Activated CD4-positive, CD25-positive, alpha-beta regulatory T cell treated with anti-CD3 and anti-CD28 coated beads, Interleukin-2, amount 50 U/mL, for 24 hours (primary cell): Measurements from ENCODE around the gene HRAS.
"Not testable (repeated sequence)": the region's sequence is repeated elsewhere in the genome, so short reads cannot be mapped to it uniquely, and the experiment has no call there.

ENCODE experiments used
- ATAC-seq, 2 donors: fragments of 150-1000 bp; cut with Tn5 transposase; one replicate each; pipeline ENCODE4 v1.10.0; 2021; ENCODE audit warnings: mild to moderate bottlenecking in 1 of 2, moderate library complexity in 1 of 2

HRAS gene

DNA sequence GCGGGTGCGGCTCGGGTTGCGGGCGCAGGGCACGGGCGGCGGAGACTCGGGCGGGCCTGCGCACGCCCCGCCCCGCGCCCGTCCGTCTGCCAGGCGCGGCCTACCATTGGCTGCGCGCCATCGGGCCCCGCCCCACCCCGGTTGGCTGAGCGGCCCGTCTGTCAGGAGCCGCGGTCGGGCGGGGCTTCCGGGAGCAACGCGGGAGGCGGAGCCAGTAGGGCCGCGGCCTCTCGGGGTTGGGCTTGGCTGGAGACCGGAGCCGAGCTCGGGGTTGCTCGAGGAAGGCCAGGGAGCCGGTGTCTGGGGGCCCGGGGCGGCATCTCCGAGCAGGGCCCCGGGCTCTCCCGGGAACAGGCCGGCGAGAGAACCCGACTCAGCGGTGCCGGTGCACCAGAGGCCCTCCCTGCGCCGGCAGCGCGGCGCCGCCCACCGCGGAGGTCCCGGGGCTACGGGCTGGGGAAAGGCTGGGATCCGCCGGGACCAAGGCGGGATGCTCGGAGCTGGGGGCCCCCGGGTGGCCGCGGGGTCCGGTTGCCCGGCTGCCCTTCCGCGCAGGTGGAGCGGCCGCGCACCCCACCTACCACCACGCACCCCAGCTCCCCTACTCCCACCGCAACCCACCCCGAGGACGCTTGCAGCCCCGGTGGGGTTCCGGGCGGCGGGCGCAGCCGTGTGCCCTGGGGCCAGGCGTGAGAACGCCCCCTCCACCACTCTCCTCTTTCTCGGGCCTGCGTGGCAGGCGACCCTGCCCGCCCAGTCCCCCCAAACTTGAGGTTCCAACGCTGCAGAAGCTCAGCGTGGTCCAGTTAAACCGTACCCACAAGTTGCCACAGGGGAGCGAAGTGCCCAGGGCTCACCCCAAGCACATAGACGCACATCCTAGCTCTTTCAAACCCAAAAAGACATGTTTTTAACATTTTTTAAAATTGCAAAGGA is at the start of gene HRAS:
Gene HRAS, minus strand, starts transcription at position 58 of the 936 bp plus-strand sequence.
- peak; percentile 88 to 89 for ATAC-seq

DNA sequence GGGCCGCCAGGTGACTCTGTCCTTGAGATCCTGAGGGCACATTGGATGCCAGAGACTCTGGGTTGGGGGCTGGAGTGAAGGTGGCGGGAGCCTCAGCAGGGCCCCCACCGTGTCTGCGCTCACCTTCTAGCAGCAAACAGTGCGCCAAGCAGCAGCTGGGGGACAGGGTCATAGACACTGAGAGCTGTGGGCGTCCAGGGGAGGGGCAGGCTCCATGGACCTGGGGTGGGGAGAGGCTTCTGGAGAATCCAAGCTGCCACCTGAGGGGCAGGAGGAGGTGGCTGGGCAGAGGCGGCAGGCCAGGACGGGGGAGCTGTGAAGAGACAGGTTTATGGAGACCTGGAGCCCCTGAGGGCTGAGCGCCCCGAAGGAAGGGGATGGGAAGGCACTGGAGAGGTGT is 48.9 kb upstream of the HRAS start:
- ATAC-seq = no peak

DNA sequence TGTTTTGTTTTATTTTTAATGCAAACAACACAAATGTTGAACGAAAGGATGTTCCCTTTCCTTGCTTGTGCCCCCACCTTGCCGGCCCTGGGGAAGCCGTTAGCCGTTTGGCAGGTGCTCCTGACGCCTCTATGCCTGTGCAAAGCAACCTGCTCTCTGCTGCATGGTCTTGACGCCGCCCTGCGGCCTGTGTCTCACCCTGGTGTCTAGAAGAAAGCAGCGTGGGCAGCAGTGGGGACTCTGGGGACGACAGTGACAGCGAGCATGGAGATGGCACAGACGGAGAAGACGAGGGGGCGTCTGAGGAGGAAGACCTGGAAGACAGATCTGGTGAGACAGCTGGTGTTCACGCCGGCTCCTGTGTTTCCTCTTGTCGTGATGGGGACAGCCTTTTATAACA is 46.4 kb upstream of the HRAS start:
- ATAC-seq = no peak

DNA sequence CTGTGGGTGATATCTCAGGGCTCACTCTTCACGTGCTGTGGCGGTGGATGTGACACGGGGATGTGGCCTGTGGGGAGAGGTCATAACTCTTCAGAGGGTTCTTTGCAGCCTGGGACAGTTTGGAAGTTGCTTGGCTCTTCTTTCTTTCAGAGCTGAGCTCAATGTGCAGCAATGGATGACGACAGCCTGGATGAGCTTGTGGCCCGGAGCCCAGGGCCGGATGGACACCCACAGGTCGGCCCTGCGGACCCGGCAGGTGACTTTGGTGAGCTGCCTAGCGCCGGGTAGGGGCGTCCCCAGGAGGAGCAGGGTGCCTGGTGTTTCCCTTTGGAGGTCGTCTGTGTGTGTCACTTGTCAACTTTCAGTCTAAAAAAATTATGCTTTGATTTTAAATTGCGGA is 46.0 kb upstream of the HRAS start:
- ATAC-seq = no peak

DNA sequence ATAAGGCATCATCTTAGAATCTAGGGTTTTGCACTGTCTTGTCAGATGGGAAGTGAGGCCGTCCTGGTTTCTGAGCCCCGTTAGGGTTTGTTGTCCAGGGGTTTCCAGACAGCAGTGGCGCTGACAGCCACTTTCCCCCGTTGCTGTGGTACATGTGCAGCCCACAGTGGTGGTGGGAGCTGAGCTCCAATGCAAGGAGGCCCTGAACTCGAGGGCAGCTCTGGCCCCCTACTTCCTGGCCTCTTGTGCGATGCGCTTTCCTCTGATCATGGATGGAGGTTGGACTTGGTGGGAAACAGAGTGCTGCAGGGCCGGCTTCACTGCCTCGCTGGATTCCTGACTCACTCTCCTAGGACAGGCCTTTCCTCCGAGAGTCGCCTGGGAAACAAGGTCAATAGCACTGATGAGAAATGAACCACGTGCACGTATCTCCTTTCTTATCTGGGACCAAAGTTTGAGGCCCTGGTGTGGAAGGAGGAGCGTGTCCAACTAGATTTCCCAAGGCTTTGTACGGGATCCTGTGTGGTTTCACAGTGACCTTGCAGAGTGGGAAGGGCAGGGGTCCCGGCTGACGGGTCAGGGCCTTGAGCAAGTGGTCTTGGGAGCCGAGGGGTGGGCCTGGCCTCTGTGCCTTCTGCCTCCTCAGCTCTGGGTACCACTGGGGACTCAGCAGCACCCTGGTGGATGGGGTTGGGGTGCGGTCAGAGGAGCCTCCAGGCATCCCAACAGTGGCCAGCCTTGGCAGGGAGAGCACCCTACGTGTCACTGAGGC is 44.6 kb upstream of the HRAS start:
- no peak for ATAC-seq

DNA sequence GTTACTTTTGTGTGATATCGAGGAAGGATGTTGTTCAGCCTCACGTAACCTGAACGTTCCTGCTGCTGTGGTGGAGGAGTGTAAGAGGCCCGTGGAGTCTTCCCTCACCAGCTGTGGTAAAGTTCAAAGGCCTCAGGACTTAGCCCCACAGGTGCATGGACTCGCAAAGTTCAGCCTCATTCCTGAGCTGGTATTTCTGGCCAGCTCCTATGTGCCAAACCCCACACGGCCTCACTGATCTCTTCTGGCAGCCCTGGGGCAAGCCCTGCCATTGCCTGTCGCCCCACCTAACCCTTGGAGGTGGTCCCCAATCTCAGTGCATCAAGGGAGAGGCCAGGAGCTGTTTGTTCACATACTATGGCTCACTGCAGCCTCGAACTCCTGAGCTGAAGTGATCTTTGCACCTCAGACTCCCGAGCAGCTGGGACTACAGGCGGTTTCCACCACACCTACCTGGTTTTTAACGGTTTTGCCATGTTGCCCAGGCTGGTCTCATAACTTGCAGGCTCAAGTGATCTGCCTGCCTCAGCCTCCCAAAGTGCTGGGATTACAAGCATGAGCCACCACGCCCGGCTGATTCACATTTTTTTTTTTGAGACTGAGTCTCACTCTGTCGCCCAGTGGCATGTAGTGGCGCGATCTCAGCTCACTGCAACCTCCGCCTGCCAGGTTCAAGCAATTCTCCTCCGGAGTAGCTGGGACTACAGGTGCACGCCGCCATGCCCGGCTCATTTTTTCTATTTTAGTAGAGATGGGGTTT is 43.1 kb upstream of the HRAS start:
- ATAC-seq = no peak

DNA sequence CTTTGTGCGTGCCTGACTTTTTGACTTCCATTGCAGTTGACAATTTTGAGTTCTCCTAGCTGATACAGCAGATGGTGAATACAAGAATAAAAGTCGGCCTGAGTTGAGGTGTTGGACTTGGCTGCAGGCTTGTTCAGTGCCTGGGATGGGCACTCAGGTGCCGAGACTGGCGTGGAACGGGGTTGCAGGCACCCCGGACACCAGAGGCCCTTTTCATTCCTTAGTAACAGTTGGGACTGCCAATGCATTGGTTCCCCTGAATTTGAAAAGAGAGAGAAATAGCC is 42.2 kb upstream of the HRAS start:
- no peak for ATAC-seq

DNA sequence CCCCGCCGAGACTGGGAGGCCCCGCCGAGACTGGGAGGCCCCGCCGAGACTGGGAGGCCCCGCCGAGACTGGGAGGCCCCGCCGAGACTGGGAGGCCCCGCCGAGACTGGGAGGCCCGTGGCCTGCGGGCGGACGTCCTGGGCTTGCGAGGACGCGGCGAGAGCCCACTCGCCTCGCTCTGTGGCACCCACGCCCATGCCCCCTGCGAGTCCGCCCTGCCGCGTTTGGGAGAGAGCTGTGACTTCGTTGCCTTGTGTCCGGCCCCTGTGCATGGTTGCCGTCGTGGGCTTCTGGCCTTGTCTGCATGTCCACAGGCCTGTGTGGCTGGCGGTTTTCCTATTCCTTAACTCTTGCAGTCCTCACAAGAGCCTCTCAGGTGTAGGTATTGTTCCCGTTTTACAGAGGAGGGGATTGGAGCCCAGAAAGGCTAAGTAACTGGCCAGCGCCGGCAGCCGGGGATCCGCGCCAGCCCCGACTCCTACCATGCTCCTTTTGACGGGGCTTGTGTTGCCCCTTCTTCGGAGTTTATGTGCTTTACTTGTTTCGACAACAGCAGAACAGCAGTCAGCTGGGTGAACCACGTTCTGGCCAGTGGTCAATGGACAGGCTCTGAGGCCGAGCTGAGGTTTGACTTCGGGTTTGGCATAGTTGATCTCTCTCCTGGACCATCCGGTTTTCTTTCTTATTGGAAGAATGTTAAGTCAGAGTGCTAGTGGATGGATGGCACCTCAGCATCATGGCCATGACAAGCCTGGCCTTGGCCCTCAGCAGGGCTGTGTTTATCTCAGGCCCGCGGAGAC is 41.6 kb upstream of the HRAS start:
- ATAC-seq = no peak

DNA sequence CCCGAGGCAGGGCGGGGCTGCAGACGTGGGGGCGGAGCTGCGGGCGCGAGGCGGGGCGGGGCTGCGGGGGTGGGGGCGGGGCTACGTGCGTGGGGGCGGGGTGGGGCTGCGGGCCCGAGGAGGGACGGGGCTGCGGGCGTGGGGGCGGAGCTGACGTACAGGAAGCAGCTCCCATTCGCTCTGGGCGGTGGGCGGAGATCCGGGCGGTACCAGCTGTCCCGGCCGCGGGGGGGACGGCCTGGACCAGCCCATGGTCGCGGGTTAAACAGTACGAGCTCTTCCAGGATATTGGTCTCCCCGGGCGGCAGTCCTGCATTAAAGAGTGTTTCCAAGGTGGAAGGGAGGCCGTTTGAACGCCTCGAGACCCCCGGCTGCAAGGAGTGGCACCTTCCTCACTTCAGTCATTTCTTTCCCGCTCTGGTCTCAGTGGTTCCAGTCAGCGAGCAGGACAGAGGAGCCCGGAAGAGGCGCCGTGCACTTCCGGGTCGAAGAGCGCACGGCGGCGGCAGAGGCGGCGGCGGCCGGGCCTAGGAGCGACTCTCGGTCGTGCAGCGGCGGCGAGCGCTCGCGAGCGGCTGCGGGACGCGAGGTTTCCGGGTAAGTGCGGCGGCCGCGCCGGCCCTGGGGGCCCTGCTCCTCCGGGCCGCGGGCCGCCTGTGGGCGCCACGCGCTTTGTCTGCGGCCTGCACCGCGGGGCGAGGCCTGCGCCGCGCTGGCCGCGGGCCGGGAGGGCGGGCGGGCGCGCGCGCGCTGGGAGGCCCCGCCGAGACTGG is 40.8 kb upstream of the HRAS start, which contains the start of gene PHRF1:
Gene PHRF1, plus strand, starts transcription at position 475 of the 773 bp plus-strand sequence. CDS start 5,043 bp downstream, outside the sequence.
- peak; percentile 94 for ATAC-seq

DNA sequence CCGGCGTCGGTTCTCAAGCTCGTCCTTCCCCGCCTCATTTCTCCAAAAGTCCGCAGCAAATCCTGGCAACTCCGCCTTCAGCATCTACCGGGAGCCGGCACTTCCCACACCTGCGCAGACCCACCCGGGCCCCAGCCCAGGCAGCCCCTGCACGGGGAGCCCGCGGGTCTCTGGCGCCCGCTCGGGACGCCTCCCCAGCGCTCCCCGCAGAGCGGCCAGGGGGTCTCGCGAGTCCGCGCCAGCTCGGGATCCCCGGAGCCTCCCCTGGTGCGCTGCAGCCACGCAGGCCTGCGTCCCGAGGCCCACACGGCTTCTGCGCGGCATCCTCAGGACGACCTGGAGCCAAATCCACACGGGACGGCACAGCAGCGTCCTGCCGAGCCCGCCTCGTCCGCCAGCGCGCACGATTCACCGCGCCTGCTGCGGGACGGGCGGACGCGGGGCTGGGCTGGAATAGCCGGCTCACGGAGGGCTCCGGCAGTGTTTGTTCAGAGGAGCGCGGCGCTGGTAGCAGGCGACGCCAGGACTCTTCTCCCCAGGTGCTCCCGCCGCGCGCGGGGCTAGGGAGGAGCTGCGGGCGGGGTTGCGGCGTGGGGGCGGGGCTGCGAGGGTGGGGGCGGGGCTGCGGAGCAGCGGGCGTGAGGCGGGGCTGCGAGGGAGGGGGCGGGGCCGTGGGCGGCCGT is 40.1 kb upstream of the HRAS start:
- peak; percentile 33 to 42 for ATAC-seq

DNA sequence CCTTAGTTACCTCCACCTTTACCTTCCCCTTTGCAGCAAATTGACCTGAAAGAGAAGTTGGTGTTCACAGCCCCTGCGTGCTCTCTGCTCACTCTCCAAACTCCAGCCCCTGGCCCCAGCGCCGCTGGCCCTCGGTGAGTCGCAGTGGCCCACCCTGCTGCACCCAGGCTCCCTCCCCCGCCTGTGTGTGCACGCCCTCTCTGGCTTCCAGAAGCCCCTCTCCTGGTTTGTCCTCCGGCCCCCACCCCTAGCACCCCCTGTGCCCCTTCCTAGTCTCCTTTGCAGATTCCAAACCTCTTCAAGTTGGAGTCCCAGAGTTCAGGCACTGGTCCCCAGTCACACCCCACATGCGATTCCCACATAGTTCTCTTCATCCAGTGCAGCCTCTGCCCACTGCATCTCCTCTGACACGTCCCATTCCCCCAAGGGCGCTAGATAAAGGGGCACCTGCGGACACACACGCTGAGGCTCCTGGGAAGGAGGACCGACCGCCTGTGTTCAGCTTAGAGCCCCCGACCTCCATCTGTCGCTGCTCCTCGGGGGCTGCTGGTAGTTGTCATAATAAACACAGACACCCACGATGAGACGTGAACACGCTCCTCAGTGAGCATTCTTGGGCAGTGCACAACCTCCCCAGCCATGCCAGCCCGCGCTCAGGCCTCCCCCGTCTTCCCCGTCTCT is 39.4 kb upstream of the HRAS start:
- no peak for ATAC-seq

DNA sequence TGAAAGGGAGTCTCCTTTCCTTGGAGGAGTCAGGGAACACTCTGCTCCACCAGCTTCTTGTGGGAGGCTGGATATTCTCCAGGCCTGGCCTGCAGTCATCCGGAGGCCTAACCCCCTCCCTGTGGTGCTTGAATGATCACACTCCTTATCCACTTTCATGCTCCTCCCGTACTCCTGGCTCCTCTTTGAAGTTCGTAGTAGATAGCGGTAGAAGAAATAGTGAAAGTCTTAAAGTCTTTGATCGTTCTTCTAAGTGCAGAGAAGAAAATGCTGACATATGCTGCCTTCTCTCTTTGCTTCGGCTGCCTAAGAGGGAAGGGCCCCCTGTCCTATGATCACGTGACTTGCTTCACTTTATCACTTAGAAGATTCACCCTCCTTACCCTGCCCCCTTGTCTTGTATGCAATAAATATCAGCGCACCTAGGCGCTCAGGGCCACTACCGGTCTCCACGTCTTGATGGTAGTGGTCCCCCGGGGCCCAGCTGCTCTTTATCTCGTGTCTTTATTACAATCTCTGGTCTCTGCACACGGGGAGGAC is 38.7 kb upstream of the HRAS start:
- not testable (repeated sequence) for ATAC-seq

DNA sequence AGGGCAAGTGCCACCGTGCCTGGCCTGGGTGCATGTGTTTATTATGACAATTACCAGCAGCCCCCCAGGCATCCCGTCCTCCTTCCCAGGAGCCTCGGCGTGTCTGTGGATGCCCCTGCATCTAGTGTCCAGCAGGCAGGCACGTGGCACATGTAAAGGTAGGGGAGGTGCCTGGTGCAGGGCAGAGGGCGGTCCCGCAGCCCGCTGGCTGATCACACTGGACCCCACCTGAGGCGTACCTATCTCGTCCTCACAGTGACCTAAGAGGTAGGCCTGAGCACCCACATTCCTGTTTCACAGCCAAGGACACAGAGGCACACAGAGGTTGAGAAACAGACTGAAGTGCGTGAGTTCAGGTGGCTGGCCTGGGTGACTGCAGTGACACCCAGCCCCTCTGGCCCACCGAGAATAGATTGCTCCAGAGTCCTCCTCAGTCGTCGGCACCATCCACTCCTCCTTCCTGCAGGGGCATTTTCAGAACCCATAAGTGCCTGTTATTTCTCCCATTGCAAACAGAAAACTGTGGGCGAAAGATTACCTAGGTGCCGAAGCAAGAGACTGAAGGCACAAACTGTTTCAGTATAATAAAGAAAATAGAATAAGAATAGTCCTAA is 37.9 kb upstream of the HRAS start:
- no peak for ATAC-seq

DNA sequence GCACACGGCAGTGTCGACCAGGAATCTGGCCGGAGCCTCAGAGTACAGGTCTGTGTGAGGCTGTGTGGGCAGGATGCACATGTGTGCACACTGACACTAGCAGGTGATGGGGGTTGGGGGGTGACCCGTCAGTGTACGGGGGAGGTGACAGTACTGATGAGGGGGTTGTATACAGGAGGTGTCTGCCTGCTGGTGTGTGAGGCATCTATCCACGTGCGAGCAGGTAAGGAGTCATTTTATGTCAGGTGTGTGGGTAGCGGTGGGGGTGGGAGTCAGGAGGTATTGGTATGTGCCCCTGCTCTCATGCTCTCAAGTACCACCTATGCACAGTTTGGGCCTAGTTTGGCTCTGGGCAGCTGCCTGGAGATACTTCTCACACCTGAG is 36.4 kb upstream of the HRAS start:
- no peak for ATAC-seq

DNA sequence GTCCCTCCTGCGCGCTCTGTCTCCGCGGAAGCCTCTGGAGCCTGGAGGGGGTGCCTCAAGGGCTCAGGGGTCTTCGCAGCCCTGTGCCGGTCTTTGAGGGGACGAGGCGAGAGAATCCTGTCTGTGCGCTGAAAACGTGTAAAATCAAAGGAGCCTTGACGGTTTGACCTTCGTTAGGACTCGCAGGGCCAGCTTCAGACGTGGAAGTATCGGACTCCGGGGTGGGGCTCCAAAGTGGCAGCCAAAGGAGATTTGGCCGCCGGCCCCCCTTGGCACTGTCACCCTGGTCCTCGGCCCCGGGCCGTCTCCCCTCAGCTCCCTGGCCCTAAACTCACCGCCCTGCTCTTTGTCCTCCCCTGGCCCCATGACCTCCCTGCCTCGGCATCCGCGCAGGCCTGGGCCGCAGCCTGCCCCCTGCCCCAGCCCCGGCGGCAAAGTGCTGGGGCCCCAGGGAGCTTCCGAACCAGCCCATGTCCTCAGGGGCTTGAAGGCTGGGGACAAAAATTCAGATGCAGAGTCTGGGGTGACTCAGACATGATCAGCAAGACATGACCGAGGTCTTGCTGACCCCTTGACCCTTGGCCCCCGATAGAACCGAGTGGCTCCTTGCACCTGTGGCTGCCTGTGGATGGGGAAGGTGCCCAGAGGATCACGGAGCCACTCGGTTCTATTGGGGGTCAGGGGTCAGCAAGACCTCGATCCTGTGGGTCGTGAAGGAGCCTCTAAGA is 33.9 kb upstream of the HRAS start:
- no peak for ATAC-seq

DNA sequence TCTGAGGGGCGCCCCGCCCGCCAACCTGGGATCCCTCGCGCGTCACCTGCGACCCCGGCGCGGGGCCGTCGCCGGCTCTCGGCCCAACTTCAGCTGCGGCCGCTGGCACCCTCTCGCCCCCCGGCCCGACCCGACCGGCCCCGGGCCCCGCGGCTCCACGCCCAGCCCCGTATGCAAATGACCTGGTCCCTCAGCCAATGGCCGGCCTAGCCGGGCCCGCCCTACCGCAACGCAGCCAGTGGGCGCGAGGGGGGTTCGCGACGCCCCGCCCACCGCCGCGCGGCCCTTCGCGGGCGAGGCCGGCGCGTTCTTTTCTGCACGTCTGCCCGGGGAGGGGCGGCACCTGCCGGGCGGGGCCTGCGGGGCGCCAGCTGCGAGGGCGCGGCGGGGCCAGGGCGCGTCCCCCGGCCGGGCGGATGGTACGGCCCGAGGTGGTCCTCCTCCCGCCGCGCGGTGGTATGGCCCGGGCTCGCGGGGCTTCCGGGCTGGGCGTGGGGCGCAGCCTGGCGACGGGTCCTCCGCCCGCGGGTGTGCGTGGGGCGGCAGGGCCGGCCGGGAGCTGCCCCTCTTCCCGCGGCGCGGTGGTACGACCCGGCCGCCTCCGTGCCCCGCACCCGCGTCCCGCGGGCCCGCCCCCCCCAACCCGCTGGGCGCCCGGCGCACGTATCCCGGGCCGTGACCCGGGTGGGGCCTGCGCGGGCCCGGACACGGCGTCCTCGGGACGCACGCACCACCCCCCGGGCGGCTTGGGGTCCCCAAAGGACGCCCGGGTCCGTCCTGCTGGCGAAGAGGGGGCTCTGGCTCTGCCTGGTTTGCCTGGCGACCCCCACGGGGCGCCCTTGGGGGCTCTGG is 33.2 kb upstream of the HRAS start:
- peak; percentile 94 to 95 for ATAC-seq

DNA sequence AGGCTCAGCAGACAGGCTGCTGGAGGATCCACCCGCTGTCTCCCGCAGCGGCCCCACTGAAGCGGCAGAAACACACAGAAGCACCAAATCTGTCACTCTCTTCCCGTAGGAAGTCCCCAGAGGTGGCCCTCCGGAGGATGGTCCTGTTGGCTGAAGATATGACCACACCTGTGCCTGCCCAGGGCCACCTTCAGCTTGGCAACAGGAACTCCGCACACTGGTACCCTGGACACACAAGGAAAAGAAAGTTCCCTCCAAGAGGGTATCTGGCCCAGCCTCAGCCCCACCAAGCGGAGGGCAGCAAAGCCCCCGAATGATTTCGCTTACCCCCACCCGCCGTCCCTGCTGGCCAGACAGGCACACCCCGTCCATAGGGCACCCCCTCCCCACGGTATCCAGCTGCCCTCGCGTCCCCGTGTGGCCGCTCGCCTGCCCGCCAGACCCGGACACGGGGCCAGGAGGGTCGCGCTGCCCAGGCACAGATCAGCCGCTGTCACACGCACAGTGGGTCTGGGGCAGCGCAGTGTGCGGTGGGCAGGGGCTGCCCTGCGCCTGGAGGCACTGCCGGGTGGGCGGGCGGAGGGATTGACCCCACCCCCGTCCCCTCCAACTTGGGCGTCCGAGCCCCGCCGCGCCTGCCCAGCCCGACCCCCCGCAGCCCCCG is 32.4 kb upstream of the HRAS start:
- no peak for ATAC-seq
